Measurements from ENCODE around the gene EN2.

The EN2 gene

GRCh38 chr7:155464183-155464582, 6.3 kb downstream of the EN2 start:
- DNase-seq (ENCODE audit: low read depth), result no peak

DNA sequence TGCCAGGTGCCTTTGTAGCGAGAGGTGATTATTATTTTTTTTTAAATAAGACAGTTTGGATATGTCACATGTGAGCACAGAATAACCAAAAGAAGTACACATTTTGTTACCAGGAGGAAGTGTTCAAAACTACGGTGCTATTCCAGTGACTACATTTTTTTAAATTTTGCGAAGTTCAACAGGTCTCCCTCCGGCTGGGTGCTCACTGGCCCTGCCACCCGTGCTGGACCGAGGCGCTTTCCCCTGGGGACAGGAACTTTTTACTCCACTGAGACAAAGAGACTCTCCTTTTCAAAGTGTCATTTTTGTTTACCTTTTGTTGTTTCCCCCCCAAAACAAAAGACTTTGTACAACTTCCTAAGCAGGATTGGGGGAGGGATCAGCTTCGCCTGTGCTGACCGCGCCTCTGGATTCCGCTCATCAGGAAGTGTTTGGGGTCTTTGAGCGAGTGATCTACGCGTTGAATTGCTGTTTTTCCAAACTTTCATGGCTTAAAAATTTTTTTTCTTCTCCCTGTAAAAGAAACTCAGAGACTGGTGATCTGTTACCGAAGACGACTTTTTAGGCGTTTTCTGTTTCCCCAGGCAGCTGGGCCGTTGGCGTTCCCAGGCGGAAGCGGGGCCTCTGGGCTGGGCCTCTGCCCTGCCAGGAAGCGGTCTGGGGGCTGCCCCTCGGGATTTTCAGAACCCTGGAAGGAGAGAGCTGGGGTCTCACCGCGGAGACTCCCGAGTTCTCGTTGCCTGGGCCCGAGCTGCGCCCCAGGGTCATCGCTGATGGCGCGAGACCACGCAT, 7.2 kb downstream of the EN2 start:
- no peak for DNase-seq (ENCODE audit: low read depth)

DNA sequence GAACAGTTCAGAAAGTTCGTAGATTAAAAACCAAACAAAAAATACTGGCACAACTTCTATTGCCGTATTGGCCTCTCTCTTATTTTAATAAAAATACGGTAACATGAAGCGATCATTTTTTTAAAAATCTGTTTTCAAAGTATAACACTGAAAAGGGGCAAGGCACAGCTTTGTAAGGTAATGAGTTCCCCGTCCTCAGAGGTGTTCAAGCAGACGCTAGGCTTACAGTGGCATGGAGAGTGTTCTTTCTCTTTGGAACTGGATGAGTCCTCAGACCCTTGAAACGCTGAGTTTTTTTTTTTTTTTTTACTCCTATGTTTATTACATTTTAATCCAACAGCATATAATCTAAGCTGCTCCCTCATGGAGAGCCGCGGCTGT, 7.8 kb downstream of the EN2 start:
- DNase-seq (ENCODE audit: low read depth), result no peak

GRCh38 chr7:155466142-155466813, 8.3 kb downstream of the EN2 start:
- no peak for DNase-seq (ENCODE audit: low read depth)

- DNase-seq (ENCODE audit: low read depth), result no peak
Observed at GRCh38 chr7:155466814-155467733, 9.1 kb downstream of the EN2 start.

GRCh38 chr7:155467846-155468784, 10.2 kb downstream of the EN2 start:
- DNase-seq (ENCODE audit: low read depth), result no peak

- no peak for DNase-seq (ENCODE audit: low read depth)
Observed at GRCh38 chr7:155468785-155469148, 10.8 kb downstream of the EN2 start.

- no peak for DNase-seq (ENCODE audit: low read depth)
Observed at GRCh38 chr7:155469311-155470185, 11.6 kb downstream of the EN2 start.

DNA sequence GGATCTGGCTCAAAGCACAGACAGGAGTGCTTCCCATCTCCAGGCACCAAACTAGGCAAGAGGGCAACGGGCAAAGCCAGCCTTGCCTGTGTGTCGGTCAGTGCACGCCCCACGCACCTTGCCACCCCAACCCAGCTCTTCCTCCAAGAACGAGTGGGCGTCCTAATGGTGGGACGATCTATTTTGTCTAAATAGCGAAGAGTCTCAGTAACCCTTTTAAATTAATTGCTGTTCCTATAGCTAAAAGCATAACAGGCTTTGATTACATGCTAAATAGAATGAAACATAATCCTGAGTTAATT, 12.2 kb downstream of the EN2 start:
- DNase-seq (ENCODE audit: low read depth), result no peak

- no peak for DNase-seq (ENCODE audit: low read depth)
Observed at GRCh38 chr7:155470686-155471638, 13.0 kb downstream of the EN2 start.

GRCh38 chr7:155471718-155472117, 13.8 kb downstream of the EN2 start:
- DNase-seq (ENCODE audit: low read depth), result no peak

DNA sequence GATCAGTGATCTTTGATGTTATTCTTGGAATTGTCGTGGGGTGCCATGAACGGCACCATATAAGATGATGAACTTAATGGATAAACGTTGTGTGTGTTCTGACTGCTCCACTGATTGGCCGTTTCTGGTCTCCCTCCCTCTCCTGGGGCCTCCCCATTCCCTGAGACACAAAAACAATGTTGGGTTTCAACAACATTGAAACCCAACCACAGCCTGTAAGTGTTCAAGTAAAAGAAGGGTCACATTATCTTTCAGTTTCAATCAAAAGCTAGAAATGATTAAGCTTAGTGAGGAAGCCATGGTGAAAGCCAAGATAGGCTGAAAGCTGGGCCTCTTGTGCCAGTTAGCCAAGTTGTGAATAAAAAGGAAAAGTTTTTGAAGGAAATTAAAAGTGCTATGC, 19.5 kb downstream of the EN2 start:
- DNase-seq (ENCODE audit: low read depth), result no peak

- DNase-seq (ENCODE audit: low read depth), result no peak
Observed at GRCh38 chr7:155481764-155482163, 23.8 kb downstream of the EN2 start.

DNA sequence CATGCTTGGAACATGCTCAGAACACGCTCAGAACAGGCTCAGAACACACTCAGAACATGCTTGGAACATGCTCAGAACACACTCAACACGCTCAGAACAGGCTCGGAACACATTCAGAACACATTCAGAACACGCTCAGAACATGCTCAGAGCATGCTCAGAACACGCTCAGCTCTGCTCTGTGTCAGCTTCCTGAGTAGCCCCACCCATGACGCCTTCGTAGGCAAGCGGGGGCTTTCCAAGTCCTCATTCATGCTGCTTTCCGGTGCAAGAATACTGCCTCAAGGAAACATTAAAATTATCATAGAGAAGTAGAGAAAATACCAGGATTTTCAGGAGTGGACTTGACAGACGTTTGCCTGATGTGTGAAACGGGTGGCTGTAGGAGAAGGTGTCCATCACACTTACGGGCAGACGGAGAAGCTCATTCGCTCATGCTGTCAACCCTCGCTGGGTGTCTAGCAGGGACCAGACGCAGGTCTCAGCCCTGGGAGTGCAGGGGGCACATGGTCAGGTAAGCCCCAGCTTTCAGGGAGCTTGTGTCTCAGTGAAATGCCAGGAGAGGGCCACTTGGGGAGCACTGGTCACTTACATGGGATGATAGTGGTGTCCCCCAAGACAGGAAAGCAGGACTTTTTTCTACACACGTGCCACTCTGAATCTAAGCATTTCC, 24.7 kb downstream of the EN2 start:
- DNase-seq (ENCODE audit: low read depth), result no peak

GRCh38 chr7:155483245-155483644, 25.3 kb downstream of the EN2 start:
- no peak for DNase-seq (ENCODE audit: low read depth)

DNA sequence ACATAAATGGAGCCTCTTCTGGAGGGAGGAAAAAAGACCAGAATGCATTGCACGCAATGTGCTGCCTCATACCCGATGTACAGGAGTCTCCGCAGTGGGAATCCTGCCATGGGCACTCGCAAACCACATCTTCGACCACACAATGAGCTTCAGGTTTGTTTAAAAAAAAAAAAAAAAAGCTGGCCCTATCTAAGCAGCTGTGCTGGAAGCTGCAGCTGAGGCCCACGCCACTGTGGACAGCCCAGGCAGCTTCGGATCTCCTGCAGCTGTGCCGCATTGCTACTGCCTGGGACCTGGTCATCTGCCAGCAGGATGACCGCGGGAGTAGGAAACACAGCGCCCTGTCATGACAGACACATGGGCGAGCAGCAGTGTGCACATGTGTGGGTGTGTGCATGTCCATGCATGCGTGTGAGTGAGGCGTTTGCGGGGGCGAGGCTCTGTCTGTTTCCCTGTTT, 26.0 kb downstream of the EN2 start:
- no peak for DNase-seq (ENCODE audit: low read depth)

GRCh38 chr7:155484483-155485399, 26.8 kb downstream of the EN2 start:
- DNase-seq (ENCODE audit: low read depth), result no peak

Measured in fibroblast of the conjunctiva (primary cell).